Astrocyte (in vitro differentiated cells and primary cell): ENCODE results near the gene PTPRZ1.

Source experiments
- CTCF ChIP-seq: IDR thresholded peaks from 2 replicates; pipeline ENCODE4 v1.5.1; 2011; ENCODE audit warnings: low read depth, mild to moderate bottlenecking, inconsistent platforms, low read length, moderate library complexity; ENCODE audit not compliant: insufficient read depth
- EZH2 ChIP-seq: IDR thresholded peaks from 2 replicates; pipeline ENCODE4 v1.6.1; 2012; ENCODE audit warnings: mild to moderate bottlenecking, low read length, inconsistent platforms; ENCODE audit not compliant: insufficient read depth

DNA sequence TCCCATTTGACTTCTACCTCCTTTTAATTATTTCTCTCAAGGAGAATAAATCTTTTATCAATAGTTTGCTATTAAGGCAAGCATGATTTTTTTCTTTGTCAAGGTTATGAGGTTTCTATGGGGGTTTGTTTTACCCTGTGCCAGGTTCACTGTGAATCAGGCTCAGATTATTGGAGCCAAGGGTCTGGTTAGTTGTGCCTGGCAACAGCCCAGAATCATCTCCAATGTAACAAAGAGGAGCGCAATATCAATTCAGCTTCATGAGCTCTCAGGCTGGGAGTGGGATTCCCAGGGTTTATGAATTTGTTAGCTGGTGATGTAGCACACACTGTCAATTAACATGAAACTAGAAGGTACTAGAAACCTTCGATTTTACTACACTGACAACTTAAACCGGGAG lies 197.9 kb downstream of the PTPRZ1 start:
- TF ChIP-seq CTCF: no peak
- no peak for TF ChIP-seq EZH2
